ENCODE results near the gene MCHR1.
"Not testable (repeated sequence)": the region's sequence is repeated elsewhere in the genome, so short reads cannot be mapped to it uniquely, and the experiment has no call there.

GRCh38 chr22:40720156-40720537 is 40.9 kb downstream of the MCHR1 start:
- not testable (repeated sequence) for TF ChIP-seq CTCF (IDR thresholded peaks at IDR 0.05 in 2 of 3, conservative IDR thresholded peaks at IDR 0.05 in 1 of 3; ENCODE audit: borderline replicate concordance in 1 of 3, insufficient read depth in 1 of 3, low read depth in 2 of 3, low read length in 2 of 3); JUND (IDR thresholded peaks at IDR 0.05); POLR2A (IDR thresholded peaks at IDR 0.05; ENCODE audit: borderline replicate concordance, extremely low read depth, insufficient read depth, insufficient read length); POLR2AphosphoS5 (IDR thresholded peaks at IDR 0.05; ENCODE audit: low read depth, low read length); SIN3A (IDR thresholded peaks at IDR 0.05; ENCODE audit: low read depth); TCF7L2 (IDR thresholded peaks at IDR 0.05; ENCODE audit: borderline replicate concordance, extremely low read depth, insufficient read depth, insufficient read length)
